Type B pancreatic cell (in vitro differentiated cells): Measurements from ENCODE around the gene NLE1. TPM values are rescaled to one million over a fixed set of nuclear protein-coding genes. Genes with fewer than 3 reads are reported as not detected.
"Not testable (repeated sequence)": the region's sequence is repeated elsewhere in the genome, so short reads cannot be mapped to it uniquely, and the experiment has no call there.

ENCODE experiments used
- DNase-seq: peaks from one replicate; pipeline ENCODE4 v3.0.0; 2021; ENCODE audit warnings: mixed read lengths; ENCODE audit not compliant: unreplicated experiment; ENCODE audit errors: extremely low spot score
- H3K27ac Mint-ChIP-seq: 2 replicates; pipeline ENCODE4 v1.8.0; 2021; ENCODE audit warnings: mild to moderate bottlenecking, mixed read lengths
- H3K27me3 Mint-ChIP-seq: 2 replicates; pipeline ENCODE4 v1.8.0; 2021; ENCODE audit warnings: mixed read lengths
- H3K36me3 Mint-ChIP-seq: 2 replicates; pipeline ENCODE4 v1.8.0; 2021; ENCODE audit warnings: mixed read lengths
- H3K4me1 Mint-ChIP-seq: one replicate; pipeline ENCODE4 v1.8.0; 2021; ENCODE audit warnings: mixed read lengths; ENCODE audit not compliant: unreplicated experiment
- H3K4me3 Mint-ChIP-seq: 2 replicates; pipeline ENCODE4 v1.8.0; 2021; ENCODE audit warnings: mild to moderate bottlenecking, mixed read lengths
- H3K9me3 Mint-ChIP-seq: 2 replicates; pipeline ENCODE4 v1.8.0; 2021; ENCODE audit warnings: mixed read lengths
- total RNA-seq: library from RNA; stranded (reverse); gene quantifications from 2 replicates; pipeline ENCODE4 v1.2.1, GENCODE V29; 2021; ENCODE audit warnings: low replicate concordance
- TF ChIP-seq, protein P1 (sequence below): fragments of 200-600 bp; sonication (generic); conservative IDR thresholded peaks from 2 replicates; pipeline ENCODE4 v1.5.0; 2021; ENCODE audit warnings: antibody characterized with exemption, mild to moderate bottlenecking

The NLE1 gene
- total RNA-seq, 1 donor from 2014 or later: 24.9 TPM

- Mint-ChIP-seq H3K27ac (no peak overlapping the region), H3K4me3 (no peak overlapping the region), H3K27me3 (peaks cover 22% of the 10 kb centered on the region), H3K4me1 (no peaks in the 10 kb centered on the region), H3K9me3 (no peaks in the 10 kb centered on the region), H3K36me3 (no peaks in the 10 kb centered on the region)
- no peak for DNase-seq
- TF ChIP-seq, protein P1, sequence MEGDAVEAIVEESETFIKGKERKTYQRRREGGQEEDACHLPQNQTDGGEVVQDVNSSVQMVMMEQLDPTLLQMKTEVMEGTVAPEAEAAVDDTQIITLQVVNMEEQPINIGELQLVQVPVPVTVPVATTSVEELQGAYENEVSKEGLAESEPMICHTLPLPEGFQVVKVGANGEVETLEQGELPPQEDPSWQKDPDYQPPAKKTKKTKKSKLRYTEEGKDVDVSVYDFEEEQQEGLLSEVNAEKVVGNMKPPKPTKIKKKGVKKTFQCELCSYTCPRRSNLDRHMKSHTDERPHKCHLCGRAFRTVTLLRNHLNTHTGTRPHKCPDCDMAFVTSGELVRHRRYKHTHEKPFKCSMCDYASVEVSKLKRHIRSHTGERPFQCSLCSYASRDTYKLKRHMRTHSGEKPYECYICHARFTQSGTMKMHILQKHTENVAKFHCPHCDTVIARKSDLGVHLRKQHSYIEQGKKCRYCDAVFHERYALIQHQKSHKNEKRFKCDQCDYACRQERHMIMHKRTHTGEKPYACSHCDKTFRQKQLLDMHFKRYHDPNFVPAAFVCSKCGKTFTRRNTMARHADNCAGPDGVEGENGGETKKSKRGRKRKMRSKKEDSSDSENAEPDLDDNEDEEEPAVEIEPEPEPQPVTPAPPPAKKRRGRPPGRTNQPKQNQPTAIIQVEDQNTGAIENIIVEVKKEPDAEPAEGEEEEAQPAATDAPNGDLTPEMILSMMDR: no peak
Measured at GRCh38 chr17:35160354-35161201, 18.5 kb upstream of the NLE1 start.

GRCh38 chr17:35159940-35160339 is 17.8 kb upstream of the NLE1 start:
- H3K9me3 Mint-ChIP-seq: no peaks in the 10 kb centered on the region
- H3K27ac Mint-ChIP-seq: no peak overlapping the region
- DNase-seq: no peak
- peaks cover 22% of the 10 kb centered on the region for H3K27me3 Mint-ChIP-seq
- TF ChIP-seq, protein P1: no peak
- no peaks in the 10 kb centered on the region for H3K4me1 Mint-ChIP-seq
- H3K4me3 Mint-ChIP-seq: no peak overlapping the region
- no peaks in the 10 kb centered on the region for H3K36me3 Mint-ChIP-seq

DNA sequence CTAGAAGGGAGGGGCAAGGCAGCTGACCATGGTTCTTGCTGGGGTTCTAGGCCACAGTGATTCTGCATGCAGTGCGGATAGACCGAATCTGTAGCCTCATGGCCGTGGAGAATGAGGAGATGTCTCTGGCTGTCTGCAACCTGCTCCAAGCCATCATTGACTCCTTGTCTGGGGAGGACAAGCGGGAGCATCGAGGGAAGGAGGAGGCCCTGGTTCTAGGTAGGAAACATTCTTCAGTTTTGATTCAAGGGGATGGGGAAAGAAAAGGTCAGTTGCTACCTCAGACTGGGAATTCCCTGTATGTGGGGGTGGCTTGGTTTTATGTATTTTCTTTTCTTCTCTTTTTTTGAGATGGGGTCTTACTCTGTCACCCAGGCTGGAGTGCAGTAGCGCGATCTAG is 13.1 kb upstream of the NLE1 start:
- no peaks in the 10 kb centered on the region for H3K4me1 Mint-ChIP-seq
- no peak overlapping the region for H3K4me3 Mint-ChIP-seq
- peaks cover 6% of the 10 kb centered on the region for H3K27me3 Mint-ChIP-seq
- TF ChIP-seq, protein P1: no peak
- H3K27ac Mint-ChIP-seq: no peak overlapping the region
- no peaks in the 10 kb centered on the region for H3K9me3 Mint-ChIP-seq
- no peaks in the 10 kb centered on the region for H3K36me3 Mint-ChIP-seq
- no peak for DNase-seq

- Mint-ChIP-seq H3K27me3 (peaks cover 6% of the 10 kb centered on the region), H3K27ac (no peak overlapping the region), H3K9me3 (no peaks in the 10 kb centered on the region), H3K36me3 (no peaks in the 10 kb centered on the region), H3K4me1 (no peaks in the 10 kb centered on the region), H3K4me3 (no peak overlapping the region)
- no peak for DNase-seq
- TF ChIP-seq, protein P1: no peak
Measured at GRCh38 chr17:35154196-35155165, 12.4 kb upstream of the NLE1 start.

GRCh38 chr17:35152421-35153140 is 10.5 kb upstream of the NLE1 start:
- H3K27ac Mint-ChIP-seq: no peak overlapping the region
- no peak for DNase-seq
- H3K36me3 Mint-ChIP-seq: no peaks in the 10 kb centered on the region
- TF ChIP-seq, protein P1: no peak
- no peaks in the 10 kb centered on the region for H3K4me1 Mint-ChIP-seq
- H3K4me3 Mint-ChIP-seq: no peak overlapping the region
- H3K9me3 Mint-ChIP-seq: no peaks in the 10 kb centered on the region
- H3K27me3 Mint-ChIP-seq: peaks cover 3% of the 10 kb centered on the region

GRCh38 chr17:35151080-35151479 is 9.0 kb upstream of the NLE1 start:
- H3K4me1 Mint-ChIP-seq, H3K4me3 Mint-ChIP-seq, H3K27me3 Mint-ChIP-seq, H3K9me3 Mint-ChIP-seq, H3K27ac Mint-ChIP-seq, H3K36me3 Mint-ChIP-seq, DNase-seq: not testable (repeated sequence)
